ENCODE results near the gene BTNL9.

GRCh38 chr5:181005791-181006190 lies 34.3 kb upstream of the BTNL9 start:
- TF ChIP-seq CTCF (IDR thresholded peaks at IDR 0.05; ENCODE audit: insufficient read depth, low read length, poor library complexity, severe bottlenecking) (no peak), EZH2phosphoT487 (conservative IDR thresholded peaks at IDR 0.05; ENCODE audit: low read length) (no peak)
